Activated CD8-positive, alpha-beta memory T cell treated with anti-CD3 and anti-CD28 coated beads, Interleukin-2, amount 50 U/mL, for 4 hours (primary cell): Measurements from ENCODE around the gene POR.

Experiments
- DNase-seq: peaks from one replicate; pipeline ENCODE4 v3.0.0-alpha.2; 2020

POR gene

GRCh38 chr7:75955331-75955955, 40.5 kb downstream of the POR start:
- DNase-seq = no peak

GRCh38 chr7:75957021-75957736, 42.2 kb downstream of the POR start:
- no peak for DNase-seq

- no peak for DNase-seq
Measured at GRCh38 chr7:75958802-75959543, 44.0 kb downstream of the POR start.

- DNase-seq = no peak
Measured at GRCh38 chr7:75960372-75960771, 45.4 kb downstream of the POR start.

GRCh38 chr7:75961218-75961617, 46.3 kb downstream of the POR start:
- no peak for DNase-seq

- DNase-seq = no peak
Measured at GRCh38 chr7:75962607-75963380, 47.8 kb downstream of the POR start.

- DNase-seq = no peak
Measured at GRCh38 chr7:75963381-75963995, 48.5 kb downstream of the POR start.

GRCh38 chr7:75965617-75966016, 50.7 kb downstream of the POR start:
- no peak for DNase-seq

GRCh38 chr7:75966190-75966961, 51.4 kb downstream of the POR start:
- DNase-seq = no peak

GRCh38 chr7:75967055-75967454, 52.1 kb downstream of the POR start:
- no peak for DNase-seq

- no peak for DNase-seq
Measured at GRCh38 chr7:75967487-75967997, 52.6 kb downstream of the POR start.

GRCh38 chr7:75968012-75968411, 53.1 kb downstream of the POR start:
- no peak for DNase-seq

GRCh38 chr7:75968561-75969001, 53.6 kb downstream of the POR start:
- no peak for DNase-seq

GRCh38 chr7:75969182-75969581, 54.2 kb downstream of the POR start:
- DNase-seq = no peak

GRCh38 chr7:75969704-75970498, 54.9 kb downstream of the POR start:
- DNase-seq = no peak

- no peak for DNase-seq
Measured at GRCh38 chr7:75971309-75971960, 56.5 kb downstream of the POR start.

- no peak for DNase-seq
Measured at GRCh38 chr7:75971961-75972763, 57.2 kb downstream of the POR start.

- no peak for DNase-seq
Measured at GRCh38 chr7:75977743-75978142, 62.8 kb downstream of the POR start.

- no peak for DNase-seq
Measured at GRCh38 chr7:75979759-75980429, 64.9 kb downstream of the POR start.
